GM21717 (cell line): ENCODE data around the gene KCND3.

ENCODE experiments used
- ATAC-seq: cut with Tn5 transposase; IDR thresholded peaks from one replicate; pipeline ENCODE4 v1.9.1; 2021; ENCODE audit warnings: mild to moderate bottlenecking, moderate library complexity; ENCODE audit not compliant: unreplicated experiment

Gene KCND3

DNA sequence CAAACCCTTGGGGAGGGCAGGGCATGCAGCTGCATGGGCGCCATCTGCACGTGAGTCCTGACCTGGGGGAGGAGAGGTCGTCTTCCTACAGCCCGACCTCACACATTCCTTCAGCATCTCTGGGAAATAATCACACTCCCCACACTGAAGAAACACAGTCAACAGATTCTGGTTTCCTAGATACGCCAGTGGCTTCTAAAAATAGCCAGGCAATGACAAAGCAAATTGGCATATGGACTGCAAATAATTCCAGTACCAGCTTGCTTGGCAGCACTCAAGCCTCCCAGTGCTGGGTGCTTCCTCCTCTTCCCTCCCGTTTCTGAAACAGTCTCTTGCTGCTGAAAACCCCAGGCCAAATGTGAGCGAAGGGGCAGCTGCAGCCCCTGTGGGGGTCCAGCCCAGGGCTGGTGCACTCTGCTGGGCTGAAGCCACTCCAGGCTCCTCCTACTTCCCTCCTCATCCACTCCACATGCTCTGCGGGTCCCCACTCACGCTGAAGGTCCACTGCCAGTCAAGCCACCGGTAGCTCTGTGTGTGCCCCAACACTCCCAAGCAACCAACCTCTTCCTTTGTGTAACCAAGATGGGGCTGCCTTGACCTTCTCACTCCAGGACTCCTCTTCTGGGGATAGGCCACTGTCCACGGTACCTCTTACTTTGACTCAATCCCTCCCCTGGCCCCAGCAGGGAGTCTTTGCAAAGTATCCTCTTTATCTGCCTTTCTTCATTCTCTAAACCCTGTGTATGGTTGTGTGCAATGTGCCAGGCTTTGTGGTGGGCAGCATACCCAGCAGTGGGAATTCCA, 69.0 kb downstream of the KCND3 start:
- no peak for ATAC-seq

- no peak for ATAC-seq
Measured at GRCh38 chr1:111911776-111912515, 77.5 kb downstream of the KCND3 start.

DNA sequence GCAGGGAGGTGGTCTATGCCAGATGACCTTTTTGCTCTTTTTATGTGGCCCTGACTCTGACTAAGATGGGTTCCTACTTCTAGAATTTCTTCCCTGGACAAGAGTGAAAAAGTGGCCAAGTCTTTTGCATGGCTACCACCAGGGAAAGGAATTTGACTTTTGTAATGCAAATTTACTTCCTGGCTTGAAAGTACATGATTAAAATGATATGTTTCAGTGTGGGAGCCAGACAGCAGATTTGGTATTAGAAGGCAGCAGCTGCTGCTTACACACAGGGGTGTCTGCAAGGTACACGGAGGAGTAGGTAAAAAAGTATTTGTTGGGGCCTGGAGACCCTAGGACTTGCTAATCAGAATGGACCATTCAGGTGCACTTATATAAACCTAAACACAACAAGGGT, 78.4 kb downstream of the KCND3 start:
- no peak for ATAC-seq

GRCh38 chr1:111909030-111909429, 80.4 kb downstream of the KCND3 start:
- no peak for ATAC-seq

DNA sequence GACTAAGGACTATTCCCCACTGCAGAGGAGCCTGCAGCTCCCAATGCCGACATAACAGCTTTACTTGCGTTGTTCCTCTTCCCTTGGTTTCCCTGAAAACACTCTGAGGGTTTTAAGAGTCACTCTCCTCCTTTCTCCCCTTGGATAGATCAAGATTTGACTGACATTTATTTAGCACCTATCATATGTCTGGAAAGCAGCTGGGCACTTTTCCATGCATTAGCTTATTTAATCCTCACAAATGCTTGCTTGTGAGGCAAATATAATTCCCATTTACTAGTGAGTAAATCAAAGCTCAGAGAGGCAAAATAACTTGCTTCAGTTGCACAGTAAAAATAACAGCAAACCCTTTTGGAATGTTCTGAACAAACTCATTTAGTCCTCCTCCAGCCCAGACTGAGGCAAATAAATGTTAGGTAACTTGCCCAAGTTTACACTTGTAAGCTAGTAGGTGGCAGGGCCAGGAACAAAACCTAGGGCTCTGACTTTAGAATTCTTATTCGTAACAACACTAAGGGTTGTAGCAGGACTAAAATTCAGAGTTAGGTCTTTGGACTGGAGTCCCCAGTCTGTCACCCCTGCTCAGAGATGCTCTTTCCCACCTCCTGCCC, 81.4 kb downstream of the KCND3 start:
- ATAC-seq: no peak

DNA sequence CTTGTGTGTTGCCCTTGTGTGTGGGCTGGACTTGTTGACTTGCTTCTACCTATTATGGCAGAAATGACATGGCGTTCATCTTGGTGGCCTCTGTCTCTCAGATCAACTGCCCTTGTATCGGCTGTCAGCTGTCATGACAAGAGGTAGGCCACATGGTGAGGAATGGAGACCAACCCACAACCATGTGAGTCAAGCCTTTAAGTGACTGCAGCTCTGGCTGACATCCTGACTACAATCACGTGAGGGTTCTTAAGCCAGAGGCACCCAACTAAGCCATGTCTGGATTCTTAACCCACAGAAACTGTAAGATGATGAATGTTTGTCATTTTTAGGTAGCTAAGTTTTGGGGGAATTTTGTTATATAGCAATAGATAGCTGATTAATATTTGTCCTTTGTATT, 82.1 kb downstream of the KCND3 start:
- ATAC-seq: no peak

DNA sequence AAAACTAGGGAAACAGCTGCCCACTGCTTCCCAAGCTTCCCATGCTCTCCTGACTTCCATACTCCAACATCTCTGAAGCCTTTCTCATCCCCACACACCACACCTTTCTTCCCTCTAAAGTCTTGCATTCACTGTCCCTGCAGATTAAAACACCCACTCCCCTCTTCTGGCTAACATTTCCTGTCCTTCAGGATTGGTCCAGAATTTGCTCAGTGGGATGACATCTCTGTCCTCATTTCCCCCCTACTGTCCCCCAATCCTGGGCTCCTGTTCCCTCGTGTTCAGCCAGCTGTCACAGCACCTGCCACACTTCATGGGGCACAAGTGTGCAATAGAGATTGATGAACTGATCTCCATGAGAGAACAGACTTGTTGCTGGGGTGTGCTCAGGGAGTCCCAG, 82.7 kb downstream of the KCND3 start:
- no peak for ATAC-seq

GRCh38 chr1:111906111-111906510, 83.4 kb downstream of the KCND3 start:
- ATAC-seq: no peak

DNA sequence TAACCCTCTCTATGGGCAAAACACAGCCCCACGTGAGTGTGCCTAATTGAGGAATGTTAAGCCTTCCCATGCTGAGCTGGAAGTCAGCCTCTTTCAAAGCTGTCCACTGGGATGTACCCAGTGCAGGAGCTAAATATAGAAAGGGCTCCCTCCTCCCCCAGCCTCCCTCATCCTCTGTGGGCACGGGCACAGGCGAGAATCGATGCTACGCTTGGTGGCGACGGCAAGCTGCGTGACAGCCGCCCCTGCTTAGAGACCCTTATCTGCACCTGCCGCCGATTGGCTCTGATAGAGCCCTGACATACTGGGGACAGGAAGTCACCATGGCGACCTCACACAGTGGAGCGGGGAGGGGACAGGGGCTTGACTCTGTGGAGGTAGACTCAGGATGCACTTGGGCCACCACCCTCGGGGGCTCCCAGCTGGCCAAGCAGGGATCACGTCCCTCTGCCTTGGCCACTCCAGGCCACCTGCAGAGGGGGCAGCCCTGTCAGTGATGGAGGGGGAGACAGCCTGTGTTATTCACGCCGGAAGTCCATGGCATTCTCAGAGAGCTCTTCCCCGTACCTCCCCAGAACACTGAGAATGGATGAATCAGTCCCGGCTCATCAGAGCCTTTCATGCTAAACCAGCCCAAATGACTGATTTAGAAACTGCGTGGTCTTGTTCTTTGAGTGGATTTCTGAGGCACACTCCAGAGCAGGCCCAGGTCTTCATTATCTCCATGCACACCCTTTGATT, 84.8 kb downstream of the KCND3 start:
- no peak for ATAC-seq

DNA sequence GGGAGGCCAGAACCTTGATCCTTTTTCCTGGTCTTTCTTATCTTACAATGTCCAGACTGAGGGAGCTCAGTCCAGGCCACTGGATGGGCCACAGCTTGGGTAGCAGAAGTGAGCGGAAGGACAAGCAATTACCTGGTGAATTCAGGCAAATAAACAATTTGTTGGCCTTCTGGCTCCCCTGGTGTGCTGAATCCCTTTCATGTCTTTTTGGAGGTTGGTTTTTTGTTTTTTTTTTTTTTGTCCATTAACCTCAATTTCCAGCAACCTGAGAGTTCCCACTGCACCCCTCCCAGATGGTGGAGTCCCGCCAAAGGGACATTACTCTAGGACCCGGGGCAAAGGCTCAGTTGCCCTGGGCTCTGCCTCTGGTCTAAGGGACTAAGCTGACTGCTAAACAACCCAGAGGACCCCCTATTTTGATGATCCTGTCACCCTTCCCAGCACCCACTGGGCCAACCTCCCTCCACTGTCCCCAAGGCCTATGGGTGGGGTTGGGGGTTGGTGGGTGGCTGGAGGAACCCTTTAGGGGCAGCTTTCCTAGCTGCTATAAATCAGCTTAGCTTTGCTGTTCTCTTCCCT, 85.5 kb downstream of the KCND3 start:
- no peak for ATAC-seq

DNA sequence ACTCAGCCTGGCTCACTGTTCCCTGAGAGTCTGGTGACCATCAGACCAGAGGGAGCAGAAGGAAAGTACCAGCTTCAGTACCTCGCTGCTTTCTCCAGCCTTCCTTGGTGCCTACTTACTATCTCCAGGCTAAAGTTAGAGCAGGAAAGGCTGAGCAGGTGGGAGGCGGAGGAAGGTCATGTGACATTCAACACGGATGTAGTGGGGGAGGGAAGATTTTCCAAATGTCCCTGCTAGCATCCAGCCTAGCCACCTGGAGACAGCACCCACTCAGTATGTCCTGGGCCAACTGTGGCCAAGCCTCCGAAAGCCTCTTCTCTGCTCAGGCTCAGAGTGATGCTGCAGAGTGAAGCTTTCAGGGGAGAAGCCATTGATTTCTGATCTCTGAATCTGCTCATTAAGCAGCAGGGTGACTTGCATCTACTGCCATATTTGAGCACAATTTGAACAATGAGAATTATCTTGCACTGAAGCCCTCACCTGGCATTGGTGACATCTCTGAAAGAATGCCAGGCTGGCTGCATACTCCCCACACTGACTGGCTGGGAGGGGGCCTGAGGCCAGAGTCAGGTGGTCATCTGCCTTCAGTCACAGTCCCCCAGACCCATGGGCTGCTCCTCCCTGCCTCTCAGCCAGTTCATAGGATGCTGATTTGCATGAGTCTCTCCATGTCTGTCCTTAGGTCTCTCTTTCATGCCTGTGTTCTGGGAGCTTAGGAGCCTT, 86.2 kb downstream of the KCND3 start:
- no peak for ATAC-seq

- ATAC-seq: no peak
Measured at GRCh38 chr1:111895469-111895868, 94.0 kb downstream of the KCND3 start.

DNA sequence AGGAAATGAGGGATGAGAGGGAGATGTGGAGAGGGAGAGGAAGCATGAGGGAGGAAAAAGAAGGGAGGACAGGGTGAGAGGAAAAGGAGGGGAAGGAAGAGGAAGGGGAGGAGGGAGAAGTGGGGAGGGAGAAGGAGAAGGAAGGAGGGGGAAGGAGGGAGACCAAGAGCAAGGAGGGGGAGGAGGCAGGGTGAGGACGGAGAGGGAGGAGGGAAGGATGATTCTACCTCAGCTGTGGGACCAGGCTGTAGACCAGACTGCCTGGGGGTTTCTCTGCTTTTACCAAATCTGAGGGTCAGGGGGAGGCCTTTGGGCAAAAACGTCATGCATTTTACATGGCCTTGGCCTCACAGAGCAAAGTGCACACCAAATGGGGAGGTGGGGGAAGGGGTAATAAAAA, 94.5 kb downstream of the KCND3 start:
- no peak for ATAC-seq

- ATAC-seq: no peak
Measured at GRCh38 chr1:111894497-111894896, 95.0 kb downstream of the KCND3 start.

DNA sequence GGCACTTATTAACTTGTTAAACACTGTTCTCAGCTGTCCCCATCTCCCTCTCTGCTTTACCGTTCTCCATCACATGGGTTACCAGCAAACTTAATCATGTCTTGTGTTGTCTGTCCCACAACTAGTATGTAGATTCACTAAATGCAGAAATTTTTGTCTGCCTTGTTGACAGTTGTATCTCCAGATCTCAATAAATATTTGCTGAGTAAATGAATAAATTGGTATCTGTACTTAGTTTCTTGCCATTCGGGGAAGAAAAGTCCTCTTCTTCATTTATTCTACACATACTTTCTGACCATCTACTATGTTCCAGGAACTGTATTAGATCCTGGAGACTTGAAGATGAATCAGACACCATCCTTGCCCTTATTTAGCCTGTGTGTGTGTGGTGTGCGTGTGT, 97.9 kb downstream of the KCND3 start:
- ATAC-seq: no peak

GRCh38 chr1:111888740-111889376, 100.6 kb downstream of the KCND3 start:
- no peak for ATAC-seq

DNA sequence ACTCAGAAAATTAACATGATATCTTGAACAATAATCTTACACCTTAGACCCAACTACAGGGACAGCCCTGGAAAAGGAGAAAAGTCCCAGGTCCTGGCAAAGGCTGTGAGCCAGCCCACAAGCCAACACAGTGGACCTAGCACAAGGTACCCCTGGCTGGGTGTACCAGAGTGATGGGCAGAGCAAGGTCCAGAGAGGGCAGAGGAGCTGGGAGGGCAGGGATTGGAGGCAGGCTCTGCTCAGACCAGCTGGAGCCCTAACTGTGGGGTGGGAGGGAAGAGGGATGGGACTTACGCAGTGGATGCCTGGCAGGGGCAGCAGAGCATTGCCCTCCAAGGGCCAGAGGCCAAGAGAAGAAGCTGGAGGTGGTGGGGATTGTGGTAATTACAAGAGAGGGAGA, 101.6 kb downstream of the KCND3 start:
- no peak for ATAC-seq

- no peak for ATAC-seq
Measured at GRCh38 chr1:111887385-111887784, 102.1 kb downstream of the KCND3 start.

DNA sequence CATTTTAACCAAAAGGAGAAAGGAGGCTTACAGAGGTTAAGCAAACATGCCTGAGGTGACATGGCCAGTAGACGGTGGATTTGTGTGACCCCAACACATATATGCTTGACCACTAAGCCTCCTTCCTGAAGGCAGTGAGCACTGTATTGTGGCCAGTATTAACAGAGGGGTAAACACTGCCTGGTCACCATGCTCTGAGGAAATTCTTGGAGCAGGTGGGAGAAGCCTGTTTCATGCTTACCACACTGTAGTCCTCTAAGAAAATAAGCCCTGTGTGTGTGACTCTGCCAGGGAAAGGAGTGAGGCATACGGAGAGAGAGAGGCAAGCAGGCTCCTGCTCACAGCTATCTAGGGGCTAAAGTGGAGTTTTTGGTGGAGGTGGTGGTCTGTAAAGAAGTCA, 102.7 kb downstream of the KCND3 start:
- ATAC-seq: no peak
